Ectodermal cell (in vitro differentiated cells): ENCODE measurements around the gene ASPDH.

Experiments used
- H3K27ac ChIP-seq: 2 replicates; pipeline ENCODE4 v1.7.0; 2013; ENCODE audit warnings: mild to moderate bottlenecking, low read depth, low read length; ENCODE audit not compliant: insufficient read depth, poor library complexity, severe bottlenecking
- H3K27me3 ChIP-seq: 2 replicates; pipeline ENCODE4 v1.7.0; 2013; ENCODE audit warnings: mild to moderate bottlenecking, low read length; ENCODE audit not compliant: insufficient read depth, control insufficient read depth, poor library complexity, severe bottlenecking
- H3K36me3 ChIP-seq: one replicate; pipeline ENCODE4 v1.7.0; 2013; ENCODE audit warnings: low read length; ENCODE audit not compliant: control insufficient read depth, insufficient read depth
- H3K4me1 ChIP-seq: one replicate; pipeline ENCODE4 v1.7.0; 2013; ENCODE audit warnings: low read length; ENCODE audit not compliant: control insufficient read depth, insufficient read depth
- H3K4me3 ChIP-seq: 2 replicates; pipeline ENCODE4 v1.7.0; 2013; ENCODE audit warnings: low read depth, low read length, control low read depth; ENCODE audit not compliant: insufficient read depth
- H3K9me3 ChIP-seq: 2 replicates; pipeline ENCODE4 v1.7.0; 2013; ENCODE audit warnings: mild to moderate bottlenecking, low read length, moderate library complexity; ENCODE audit not compliant: control insufficient read depth
- WGBS, 2 experiments: methylation state at CpG; one replicate each; pipeline ENCODE4 v1.1.7; 2013; ENCODE audit warnings: missing lambda C conversion rate in 2 of 2; 5-methylcytosine and 5-hydroxymethylcytosine counted together

Gene ASPDH

DNA sequence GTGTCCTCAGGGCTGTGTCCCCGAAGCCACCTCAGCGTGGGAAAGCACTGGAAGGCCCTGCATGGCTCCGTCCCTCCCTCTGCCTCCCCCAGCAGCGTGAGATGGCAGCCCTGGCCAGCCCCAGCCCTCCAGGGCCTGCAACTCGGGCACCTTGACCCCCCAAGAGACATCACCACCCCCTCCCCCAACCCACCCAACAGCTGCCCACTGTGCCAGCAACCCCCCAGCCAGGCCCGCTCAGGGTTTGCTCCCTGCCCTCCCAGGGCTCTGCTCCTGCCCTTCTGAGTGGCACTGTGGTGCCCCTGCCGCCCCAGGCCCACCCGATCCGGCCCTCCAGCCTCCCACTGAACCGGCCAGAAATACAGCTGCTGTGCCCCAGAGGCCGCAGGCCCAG lies 1.5 kb upstream of the ASPDH start:
- Histone ChIP-seq H3K27me3 (no peaks in the 10 kb centered on the region), H3K4me1 (peaks cover 14% of the 10 kb centered on the region), H3K36me3 (peaks cover 14% of the 10 kb centered on the region), H3K9me3 (no peaks in the 10 kb centered on the region), H3K27ac (no peak overlapping the region), H3K4me3 (no peak overlapping the region)
- 77 to 82% methylated on average over 11 of the region's 11 CpGs for WGBS, 2 experiments

- H3K9me3 ChIP-seq, result no peaks in the 10 kb centered on the region
- WGBS, 2 experiments, result 85 to 86% methylated on average over 38 of the region's 38 CpGs
- no peaks in the 10 kb centered on the region for H3K27me3 ChIP-seq
- peaks cover 17% of the 10 kb centered on the region for H3K4me1 ChIP-seq
- peaks cover 14% of the 10 kb centered on the region for H3K36me3 ChIP-seq
- peak overlapping the region; percentile 16 for H3K27ac ChIP-seq
- H3K4me3 ChIP-seq, result no peak overlapping the region
These were observed 844 bp upstream of the ASPDH start for GRCh38 chr19:50514346-50515167.

GRCh38 chr19:50512999-50513745 lies 541 bp downstream of the ASPDH start:
- Histone ChIP-seq H3K27me3 (no peaks in the 10 kb centered on the region), H3K36me3 (peaks cover 4% of the 10 kb centered on the region), H3K4me1 (peaks cover 17% of the 10 kb centered on the region), H3K27ac (no peak overlapping the region), H3K4me3 (no peak overlapping the region), H3K9me3 (no peaks in the 10 kb centered on the region)
- WGBS, 2 experiments, result 83 to 88% methylated on average over 12 of the region's 12 CpGs

DNA sequence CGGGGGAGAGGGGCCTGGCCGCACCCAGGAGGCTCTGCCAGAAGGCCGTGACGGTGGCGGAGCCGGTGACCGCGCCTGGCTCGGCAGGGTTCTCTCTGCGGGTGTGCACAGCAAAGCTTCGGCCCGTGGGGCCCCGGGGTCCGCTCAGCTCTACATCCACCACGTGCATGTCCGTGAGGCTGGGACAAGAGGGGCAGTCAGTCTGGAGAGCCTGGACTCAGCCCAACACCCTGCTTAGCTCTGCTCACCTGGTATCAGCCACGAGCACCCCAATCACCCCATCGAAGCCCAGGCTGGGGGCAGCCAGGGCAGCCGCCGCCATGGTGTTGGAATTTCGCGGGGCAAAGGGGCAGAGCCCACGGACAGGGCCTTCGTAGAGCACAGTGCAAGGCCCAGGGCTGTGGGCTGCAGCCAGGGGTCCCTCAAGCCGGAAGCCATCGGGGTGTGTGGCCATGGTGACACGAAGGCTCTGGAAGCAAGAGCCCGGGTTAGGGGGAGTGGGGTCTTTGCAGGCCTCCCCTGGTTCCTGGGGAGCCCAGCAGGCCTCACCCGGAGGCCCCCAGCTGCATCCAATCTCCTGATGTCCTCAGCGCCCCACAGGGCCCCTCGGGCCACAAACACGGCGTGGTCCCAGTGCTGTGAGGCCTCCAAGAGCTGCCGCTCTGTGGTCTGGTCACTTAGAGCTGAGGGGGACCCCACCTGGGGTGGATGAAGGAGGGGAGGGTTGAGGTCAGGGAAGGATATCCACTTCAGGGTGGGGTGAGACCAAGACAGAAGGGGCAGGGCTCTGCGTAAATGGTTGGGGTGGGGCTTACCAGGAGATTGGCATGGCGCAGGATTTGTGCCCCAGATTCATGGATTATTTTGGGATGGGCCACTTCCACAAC lies 1.4 kb downstream of the ASPDH start:
- H3K4me3 ChIP-seq, result no peak overlapping the region
- 94% methylated on average over 36 of the region's 36 CpGs for WGBS, 2 experiments
- H3K9me3 ChIP-seq, result no peaks in the 10 kb centered on the region
- peaks cover 3% of the 10 kb centered on the region for H3K36me3 ChIP-seq
- H3K27ac ChIP-seq, result no peak overlapping the region
- peaks cover 17% of the 10 kb centered on the region for H3K4me1 ChIP-seq
- H3K27me3 ChIP-seq, result no peaks in the 10 kb centered on the region

GRCh38 chr19:50511069-50511822 lies 2.5 kb downstream of the ASPDH start, which contains the start of gene JOSD2:
TSS of gene JOSD2 (minus strand) at chr19:50511191. CDS start at chr19:50510431, 760 bp downstream.
- peak within 1 kb of the TSS; percentile 47 for H3K4me3 ChIP-seq
- peaks cover 17% of the 10 kb centered on the region for H3K4me1 ChIP-seq
- H3K27ac ChIP-seq, result peak within 1 kb of the TSS; percentile 88
- no peaks in the 10 kb centered on the region for H3K36me3 ChIP-seq
- H3K9me3 ChIP-seq, result no peaks in the 10 kb centered on the region
- H3K27me3 ChIP-seq, result no peaks in the 10 kb centered on the region
- WGBS, 2 experiments, result 21 to 24% methylated on average over 69 of the region's 69 CpGs

DNA sequence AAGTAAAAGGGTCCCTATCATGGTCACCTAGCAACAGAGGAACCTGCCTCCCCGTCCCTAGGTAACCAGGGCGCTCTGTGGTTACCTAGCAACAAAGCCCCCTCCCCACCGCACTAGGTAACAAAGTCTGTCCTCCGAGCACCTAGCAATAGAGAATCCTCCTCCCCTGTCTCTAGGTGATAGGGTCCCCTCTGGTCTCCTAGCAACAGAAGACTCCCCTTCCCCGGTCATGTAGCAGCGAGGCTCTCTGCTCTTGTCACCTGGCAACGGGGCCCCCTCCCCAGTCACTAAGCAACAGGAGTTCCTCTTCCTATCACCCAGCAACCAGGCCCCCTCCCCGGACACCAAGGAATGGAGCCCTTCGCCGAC lies 3.0 kb downstream of the ASPDH start:
- 20 to 21% methylated on average over 10 of the region's 10 CpGs for WGBS, 2 experiments
- Histone ChIP-seq H3K9me3 (no peaks in the 10 kb centered on the region), H3K36me3 (no peaks in the 10 kb centered on the region), H3K4me3 (peak overlapping the region; percentile 47), H3K4me1 (peaks cover 17% of the 10 kb centered on the region), H3K27ac (peak overlapping the region; percentile 88), H3K27me3 (no peaks in the 10 kb centered on the region)

- H3K4me1 ChIP-seq, result peaks cover 17% of the 10 kb centered on the region
- H3K27me3 ChIP-seq, result no peaks in the 10 kb centered on the region
- H3K4me3 ChIP-seq, result peak overlapping the region; percentile 47
- no peaks in the 10 kb centered on the region for H3K9me3 ChIP-seq
- H3K27ac ChIP-seq, result peak overlapping the region; percentile 88
- WGBS, 2 experiments, result 64 to 66% methylated on average over 26 of the region's 26 CpGs
- H3K36me3 ChIP-seq, result no peaks in the 10 kb centered on the region
These were observed 3.5 kb downstream of the ASPDH start for GRCh38 chr19:50510121-50510670.

GRCh38 chr19:50509366-50509765 lies 4.3 kb downstream of the ASPDH start:
- Histone ChIP-seq H3K9me3 (no peaks in the 10 kb centered on the region), H3K36me3 (no peaks in the 10 kb centered on the region), H3K27me3 (no peaks in the 10 kb centered on the region), H3K27ac (no peak overlapping the region), H3K4me3 (no peak overlapping the region), H3K4me1 (peaks cover 14% of the 10 kb centered on the region)
- WGBS, 2 experiments, result 87 to 90% methylated on average over 11 of the region's 11 CpGs

DNA sequence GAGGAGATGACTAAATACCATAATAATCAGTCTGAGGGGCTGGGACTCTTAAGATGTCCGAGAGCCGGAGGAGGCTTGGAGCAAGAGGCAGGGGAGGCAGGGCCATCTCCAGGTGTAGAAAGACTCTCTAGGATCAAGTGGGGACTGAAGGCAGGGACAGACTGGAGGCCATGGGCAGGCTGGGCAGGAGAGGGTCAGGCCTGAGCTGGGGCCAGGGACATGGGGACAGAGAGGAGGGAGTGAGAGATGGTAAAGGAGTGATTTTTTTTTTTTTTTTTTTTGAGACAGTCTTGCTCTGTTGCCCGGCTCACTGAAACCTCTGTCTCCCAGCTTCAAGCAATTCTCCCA lies 4.9 kb downstream of the ASPDH start:
- WGBS, 2 experiments, result 71 to 92% methylated on average over 3 of the region's 3 CpGs
- no peak overlapping the region for H3K27ac ChIP-seq
- H3K4me1 ChIP-seq, result peaks cover 9% of the 10 kb centered on the region
- H3K4me3 ChIP-seq, result no peak overlapping the region
- H3K27me3 ChIP-seq, result no peaks in the 10 kb centered on the region
- no peaks in the 10 kb centered on the region for H3K9me3 ChIP-seq
- no peaks in the 10 kb centered on the region for H3K36me3 ChIP-seq
